ENCODE data around the gene ADAMTS12. TPM values are rescaled to one million over a fixed set of nuclear protein-coding genes. Genes with fewer than 3 reads are reported as not detected.
"Not testable (repeated sequence)": the region's sequence is repeated elsewhere in the genome, so short reads cannot be mapped to it uniquely, and the experiment has no call there.

ADAMTS12 gene, protein sequence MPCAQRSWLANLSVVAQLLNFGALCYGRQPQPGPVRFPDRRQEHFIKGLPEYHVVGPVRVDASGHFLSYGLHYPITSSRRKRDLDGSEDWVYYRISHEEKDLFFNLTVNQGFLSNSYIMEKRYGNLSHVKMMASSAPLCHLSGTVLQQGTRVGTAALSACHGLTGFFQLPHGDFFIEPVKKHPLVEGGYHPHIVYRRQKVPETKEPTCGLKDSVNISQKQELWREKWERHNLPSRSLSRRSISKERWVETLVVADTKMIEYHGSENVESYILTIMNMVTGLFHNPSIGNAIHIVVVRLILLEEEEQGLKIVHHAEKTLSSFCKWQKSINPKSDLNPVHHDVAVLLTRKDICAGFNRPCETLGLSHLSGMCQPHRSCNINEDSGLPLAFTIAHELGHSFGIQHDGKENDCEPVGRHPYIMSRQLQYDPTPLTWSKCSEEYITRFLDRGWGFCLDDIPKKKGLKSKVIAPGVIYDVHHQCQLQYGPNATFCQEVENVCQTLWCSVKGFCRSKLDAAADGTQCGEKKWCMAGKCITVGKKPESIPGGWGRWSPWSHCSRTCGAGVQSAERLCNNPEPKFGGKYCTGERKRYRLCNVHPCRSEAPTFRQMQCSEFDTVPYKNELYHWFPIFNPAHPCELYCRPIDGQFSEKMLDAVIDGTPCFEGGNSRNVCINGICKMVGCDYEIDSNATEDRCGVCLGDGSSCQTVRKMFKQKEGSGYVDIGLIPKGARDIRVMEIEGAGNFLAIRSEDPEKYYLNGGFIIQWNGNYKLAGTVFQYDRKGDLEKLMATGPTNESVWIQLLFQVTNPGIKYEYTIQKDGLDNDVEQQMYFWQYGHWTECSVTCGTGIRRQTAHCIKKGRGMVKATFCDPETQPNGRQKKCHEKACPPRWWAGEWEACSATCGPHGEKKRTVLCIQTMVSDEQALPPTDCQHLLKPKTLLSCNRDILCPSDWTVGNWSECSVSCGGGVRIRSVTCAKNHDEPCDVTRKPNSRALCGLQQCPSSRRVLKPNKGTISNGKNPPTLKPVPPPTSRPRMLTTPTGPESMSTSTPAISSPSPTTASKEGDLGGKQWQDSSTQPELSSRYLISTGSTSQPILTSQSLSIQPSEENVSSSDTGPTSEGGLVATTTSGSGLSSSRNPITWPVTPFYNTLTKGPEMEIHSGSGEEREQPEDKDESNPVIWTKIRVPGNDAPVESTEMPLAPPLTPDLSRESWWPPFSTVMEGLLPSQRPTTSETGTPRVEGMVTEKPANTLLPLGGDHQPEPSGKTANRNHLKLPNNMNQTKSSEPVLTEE (N-terminal part only)
- total RNA-seq, result 2.3 and 6.3 TPM in 2 replicates

DNA sequence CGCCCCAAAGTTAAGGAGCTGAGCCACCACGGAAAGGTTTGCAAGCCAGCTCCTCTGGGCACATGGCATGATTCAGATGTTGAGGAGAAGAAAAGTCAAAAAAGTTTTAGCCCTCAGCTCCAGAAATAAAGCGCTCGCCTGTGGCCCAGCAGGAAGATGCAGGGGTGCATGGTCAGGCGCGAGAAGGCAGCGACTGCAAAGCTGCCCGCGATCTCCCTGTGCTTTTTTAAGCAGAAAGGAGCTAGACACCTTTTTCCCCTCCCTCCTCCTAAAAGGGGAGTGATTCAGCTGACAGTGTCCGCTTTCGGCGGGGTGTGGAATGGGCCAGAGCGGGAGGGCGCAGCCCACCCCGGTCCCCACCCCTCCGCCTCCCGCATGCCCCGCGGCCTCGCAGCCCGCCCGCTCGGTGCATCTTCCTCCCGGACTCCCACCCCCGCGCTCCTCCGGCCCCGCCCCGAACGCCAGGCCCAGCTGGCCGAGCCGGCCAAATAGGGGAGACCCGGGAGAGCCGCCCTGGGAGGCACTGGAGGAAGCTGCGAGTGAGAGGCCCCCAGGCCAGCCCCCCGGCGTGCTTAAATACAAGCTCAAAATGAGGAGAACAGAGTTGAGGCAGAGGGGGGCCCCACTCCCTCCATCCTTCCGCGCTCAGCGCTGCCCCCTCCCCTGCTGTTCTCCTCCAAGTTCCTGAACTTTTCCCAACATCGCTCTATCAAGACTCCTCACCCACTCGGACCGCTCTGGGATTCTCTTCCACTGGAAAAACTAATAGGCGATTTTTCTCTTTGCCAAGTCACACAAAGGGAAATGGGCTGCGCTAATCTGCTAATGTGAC is at the start of gene ADAMTS12:
Gene ADAMTS12, minus strand, starts transcription at position 203 of the 832 bp plus-strand sequence. Its CDS starts 134 bp downstream, at position 69.
- DNase-seq (ENCODE audit: low read depth), result no peak

DNA sequence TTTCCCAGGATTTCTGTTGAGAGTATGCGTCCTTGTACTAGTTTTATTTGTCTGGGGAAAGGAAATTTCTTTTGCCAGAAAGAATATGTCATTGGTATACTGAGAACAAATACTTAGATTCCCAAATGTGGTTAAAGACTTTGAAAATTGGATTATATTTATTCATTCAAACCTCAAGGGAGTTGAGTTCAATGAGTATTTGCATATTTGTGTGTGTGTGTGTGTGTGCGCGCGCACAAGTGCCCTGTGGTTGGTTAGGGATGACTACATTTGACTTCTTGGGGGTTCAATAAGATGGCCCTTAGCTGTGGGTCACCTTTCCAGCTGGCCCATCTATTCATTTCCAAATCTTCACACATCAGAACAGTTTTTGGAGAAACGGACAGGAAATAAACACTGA is 49.3 kb upstream of the ADAMTS12 start:
- DNase-seq (ENCODE audit: low read depth), result no peak

DNA sequence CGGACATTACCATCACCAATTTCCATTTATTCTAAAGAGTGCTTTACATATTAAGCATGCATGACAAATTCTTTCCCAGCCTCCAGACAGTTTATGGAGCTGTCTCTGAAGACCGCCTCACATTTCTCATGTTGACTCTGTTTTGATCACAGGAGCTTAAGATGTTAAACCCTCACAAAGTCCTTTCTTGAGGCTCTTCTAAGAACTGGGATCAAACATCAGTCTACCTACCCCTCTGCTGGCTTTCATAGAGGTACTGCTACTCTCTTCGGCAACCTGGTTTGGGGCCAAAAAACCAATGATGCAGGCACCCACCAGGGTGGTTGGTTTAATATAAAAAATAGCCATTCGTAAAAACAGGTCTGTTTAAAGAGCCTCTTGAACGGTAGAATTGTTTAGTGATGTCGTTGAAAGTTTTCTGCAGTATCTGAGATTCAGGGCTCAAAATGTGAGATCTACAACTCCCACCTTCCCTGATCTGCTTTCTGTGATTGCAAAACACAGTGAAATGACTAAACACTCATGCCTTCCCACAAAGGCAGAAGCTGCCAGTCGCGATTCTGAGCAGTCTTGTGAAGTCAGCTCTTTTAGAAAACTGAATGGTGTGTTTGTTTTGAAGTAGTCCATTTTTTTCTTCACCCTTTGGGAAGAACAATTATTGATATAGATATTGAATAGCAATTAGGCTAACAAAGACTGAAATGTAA is 47.9 kb upstream of the ADAMTS12 start:
- peak; percentile 45 for DNase-seq (ENCODE audit: low read depth)

DNA sequence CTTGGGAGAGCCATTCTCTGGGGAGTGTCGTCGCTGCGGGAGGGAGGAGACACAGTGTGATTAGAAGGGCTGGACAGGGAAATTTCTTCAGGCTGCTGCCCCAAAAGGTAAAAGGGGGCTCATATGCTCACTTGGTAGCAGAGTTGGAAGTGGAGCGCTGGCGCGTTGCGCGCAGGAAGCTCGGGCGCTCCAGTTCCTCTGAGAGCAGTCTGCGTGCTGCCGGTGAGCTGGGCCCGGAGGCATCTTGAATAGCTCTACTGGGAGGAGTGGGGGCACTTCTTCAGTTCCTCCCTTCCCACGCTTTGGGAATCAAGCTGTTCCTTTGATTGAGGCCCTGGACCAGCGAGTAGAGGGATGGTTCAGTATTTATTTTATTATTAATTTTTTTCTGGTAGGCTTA is 47.1 kb upstream of the ADAMTS12 start:
- no peak for DNase-seq (ENCODE audit: low read depth)

DNA sequence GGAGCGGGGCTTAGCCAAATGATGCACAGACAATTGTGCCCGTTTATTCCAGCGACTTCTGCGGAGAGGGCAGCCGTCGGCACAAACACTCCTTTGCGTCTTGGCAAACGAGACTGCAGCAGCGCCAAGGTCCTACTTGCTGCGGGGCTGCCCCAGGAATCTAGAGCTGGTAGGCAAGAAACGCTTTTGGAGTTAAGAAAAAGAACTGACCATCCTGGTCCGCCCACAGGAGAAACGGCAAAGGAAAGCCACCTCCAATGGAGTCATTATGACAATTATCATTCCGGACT is 46.7 kb upstream of the ADAMTS12 start:
- DNase-seq (ENCODE audit: low read depth), result no peak

DNA sequence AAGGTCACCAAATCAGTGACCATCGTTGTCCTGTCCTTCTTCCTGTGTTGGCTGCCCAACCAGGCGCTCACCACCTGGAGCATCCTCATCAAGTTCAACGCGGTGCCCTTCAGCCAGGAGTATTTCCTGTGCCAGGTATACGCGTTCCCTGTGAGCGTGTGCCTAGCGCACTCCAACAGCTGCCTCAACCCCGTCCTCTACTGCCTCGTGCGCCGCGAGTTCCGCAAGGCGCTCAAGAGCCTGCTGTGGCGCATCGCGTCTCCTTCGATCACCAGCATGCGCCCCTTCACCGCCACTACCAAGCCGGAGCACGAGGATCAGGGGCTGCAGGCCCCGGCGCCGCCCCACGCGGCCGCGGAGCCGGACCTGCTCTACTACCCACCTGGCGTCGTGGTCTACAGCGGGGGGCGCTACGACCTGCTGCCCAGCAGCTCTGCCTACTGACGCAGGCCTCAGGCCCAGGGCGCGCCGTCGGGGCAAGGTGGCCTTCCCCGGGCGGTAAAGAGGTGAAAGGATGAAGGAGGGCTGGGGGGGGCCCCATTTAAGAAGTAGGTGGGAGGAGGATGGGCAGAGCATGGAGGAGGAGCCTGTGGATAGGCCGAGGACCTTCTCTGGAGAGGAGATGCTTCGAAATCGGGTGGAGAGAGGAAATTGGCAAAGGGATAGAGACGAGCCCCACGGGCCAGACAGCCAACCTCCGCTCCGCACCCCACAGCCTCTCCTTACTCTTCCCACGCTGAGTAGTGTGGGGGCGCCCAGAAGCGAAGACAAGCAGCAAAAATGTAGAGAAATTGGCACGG is 46.1 kb upstream of the ADAMTS12 start:
- DNase-seq (ENCODE audit: low read depth), result no peak

DNA sequence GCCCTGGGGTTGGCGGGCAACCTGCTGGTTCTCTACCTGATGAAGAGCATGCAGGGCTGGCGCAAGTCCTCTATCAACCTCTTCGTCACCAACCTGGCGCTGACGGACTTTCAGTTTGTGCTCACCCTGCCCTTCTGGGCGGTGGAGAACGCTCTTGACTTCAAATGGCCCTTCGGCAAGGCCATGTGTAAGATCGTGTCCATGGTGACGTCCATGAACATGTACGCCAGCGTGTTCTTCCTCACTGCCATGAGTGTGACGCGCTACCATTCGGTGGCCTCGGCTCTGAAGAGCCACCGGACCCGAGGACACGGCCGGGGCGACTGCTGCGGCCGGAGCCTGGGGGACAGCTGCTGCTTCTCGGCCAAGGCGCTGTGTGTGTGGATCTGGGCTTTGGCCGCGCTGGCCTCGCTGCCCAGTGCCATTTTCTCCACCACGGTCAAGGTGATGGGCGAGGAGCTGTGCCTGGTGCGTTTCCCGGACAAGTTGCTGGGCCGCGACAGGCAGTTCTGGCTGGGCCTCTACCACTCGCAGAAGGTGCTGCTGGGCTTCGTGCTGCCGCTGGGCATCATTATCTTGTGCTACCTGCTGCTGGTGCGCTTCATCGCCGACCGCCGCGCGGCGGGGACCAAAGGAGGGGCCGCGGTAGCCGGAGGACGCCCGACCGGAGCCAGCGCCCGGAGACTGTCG is 45.4 kb upstream of the ADAMTS12 start:
- DNase-seq (ENCODE audit: low read depth), result no peak

DNA sequence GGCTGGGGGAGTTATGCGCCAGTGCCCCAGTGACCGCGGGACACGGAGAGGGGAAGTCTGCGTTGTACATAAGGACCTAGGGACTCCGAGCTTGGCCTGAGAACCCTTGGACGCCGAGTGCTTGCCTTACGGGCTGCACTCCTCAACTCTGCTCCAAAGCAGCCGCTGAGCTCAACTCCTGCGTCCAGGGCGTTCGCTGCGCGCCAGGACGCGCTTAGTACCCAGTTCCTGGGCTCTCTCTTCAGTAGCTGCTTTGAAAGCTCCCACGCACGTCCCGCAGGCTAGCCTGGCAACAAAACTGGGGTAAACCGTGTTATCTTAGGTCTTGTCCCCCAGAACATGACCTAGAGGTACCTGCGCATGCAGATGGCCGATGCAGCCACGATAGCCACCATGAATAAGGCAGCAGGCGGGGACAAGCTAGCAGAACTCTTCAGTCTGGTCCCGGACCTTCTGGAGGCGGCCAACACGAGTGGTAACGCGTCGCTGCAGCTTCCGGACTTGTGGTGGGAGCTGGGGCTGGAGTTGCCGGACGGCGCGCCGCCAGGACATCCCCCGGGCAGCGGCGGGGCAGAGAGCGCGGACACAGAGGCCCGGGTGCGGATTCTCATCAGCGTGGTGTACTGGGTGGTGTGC is 44.7 kb upstream of the ADAMTS12 start, which contains the start of gene RXFP3:
Gene RXFP3, plus strand, starts transcription at position 6 of the 636 bp plus-strand sequence. Its CDS starts 355 bp downstream, at position 361.
- DNase-seq (ENCODE audit: low read depth), result peak; percentile 3

DNA sequence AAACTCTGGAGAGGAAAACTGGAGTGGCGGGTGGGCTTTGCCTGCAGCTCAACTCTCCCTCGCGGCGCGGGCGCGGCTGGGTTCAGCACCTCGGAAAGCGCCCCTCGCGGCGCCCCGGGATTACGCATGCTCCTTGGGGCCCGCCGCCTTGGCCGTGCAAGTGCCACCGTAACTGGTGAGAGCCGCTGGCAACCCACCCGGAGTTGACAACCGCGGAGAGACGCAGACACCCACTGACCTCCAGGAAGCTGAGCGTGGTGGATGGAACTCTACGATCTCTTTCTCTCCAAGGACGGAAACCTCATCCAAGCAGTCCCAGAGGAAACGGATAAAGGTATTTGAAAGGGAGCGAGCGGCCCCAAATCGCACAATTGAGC is 44.2 kb upstream of the ADAMTS12 start:
- peak; percentile 5 for DNase-seq (ENCODE audit: low read depth)

DNA sequence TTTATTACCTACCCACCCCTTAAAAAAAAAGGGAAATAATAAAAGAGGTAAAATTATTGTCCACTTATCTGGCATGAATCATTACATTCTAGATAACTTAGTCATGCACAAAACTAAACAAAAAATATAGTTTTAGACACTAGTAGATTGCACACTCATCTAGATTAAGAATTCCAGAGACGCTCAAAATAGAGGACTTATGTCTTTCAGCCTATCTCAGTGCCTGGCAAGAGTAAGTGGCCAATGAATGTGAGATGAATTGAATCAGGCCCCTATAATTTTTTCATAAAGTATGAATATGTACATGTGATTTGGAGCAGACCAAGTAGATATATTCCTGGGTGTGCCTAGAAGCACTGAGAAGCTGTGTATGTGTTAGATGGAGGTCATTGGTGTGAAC is 42.4 kb upstream of the ADAMTS12 start:
- DNase-seq (ENCODE audit: low read depth), result peak; percentile 16

DNA sequence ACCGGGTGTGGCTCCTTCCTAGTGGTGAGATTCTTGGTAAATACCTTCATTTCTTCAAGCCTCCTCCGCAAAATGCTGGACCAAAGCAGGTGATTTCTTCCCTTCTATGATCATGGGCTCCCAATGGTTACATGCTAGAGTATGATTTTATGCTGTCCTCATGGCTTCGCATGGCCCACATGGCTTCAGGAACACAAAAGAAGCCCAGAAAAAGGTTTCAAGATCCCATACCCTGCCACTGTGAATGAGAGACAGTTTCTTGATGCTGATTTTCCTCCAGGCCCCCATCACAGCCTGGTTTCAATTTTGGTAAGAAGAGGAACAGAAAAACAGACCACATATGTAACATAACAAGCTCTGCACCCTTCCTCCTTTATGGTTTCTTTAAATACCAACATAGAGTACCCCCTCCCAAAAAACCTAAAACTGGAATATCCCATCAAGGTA is 42.0 kb upstream of the ADAMTS12 start:
- no peak for DNase-seq (ENCODE audit: low read depth)

DNA sequence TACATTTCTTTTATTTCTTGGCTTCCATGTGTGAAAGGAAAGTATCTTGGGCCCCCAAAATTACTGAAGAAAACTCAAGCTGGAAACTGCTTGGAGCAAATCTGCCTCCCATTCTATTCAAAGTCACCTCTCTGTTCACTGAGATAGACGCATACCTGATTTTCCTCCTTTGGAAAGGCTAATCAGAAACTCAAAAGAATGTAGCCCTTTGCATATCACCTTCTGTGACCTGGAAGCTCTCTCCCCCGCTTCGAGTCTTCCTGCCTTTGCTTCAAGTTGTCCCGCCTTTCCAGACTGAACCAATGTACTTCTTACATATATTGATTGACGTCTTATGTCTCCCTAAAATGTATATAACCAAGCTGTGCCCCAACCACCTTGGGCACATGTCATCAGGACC is 39.3 kb upstream of the ADAMTS12 start:
- DNase-seq (ENCODE audit: low read depth), result no peak

DNA sequence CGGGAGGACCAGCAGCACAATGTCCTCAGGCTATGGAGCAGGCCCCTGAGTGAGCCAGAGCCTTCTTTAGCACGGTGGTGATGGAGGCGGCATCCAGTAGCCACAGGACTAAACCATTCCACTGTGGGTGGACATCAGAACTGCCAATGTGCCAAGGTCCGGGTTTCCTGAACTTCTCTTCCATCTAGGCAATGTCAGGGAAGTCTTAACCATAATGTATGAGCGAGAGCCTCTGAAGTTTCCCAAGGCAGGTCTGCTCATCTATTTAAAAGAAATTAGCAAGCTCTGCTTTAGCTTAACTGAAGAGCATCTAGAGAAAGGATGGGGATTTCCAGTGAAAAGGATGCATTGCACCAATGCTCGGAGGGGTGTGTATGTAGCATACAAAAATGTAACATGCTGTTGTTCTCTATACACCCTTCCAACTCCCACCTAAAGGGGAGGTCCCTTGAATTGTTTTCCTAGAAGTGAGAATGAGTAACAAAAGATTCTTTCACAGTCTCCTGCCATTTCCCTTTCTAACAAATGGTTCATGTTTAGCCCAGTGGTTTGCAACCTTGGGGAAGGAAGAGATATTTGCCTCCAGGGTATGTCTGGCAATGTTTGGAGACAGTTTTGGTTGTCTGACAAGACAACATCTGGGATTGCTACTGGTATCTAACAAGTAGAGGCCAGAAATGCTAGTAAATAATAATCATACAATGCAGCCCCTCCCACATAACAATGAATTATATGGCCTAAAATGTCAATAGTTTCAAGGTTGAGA is 38.3 kb upstream of the ADAMTS12 start:
- no peak for DNase-seq (ENCODE audit: low read depth)

DNA sequence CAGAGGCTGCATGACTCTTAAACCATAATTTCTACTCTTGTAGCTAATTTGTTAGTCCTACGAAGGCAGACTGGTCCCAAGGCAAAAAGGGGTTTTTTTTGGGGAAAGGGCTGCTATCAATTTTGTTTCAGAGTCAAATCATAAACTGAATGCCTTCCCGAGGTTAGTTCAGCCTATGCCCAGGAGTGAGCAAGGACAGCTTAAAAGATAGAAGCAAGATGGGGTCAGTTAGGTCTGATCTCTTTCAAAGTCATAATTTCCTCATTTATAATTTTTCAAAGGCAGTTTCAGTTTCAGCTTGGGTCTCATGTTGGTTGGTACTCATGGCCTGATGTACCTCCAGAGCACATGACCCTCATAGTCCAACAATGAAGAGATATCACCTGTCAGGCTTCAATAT is 36.5 kb upstream of the ADAMTS12 start:
- DNase-seq (ENCODE audit: low read depth), result no peak

DNA sequence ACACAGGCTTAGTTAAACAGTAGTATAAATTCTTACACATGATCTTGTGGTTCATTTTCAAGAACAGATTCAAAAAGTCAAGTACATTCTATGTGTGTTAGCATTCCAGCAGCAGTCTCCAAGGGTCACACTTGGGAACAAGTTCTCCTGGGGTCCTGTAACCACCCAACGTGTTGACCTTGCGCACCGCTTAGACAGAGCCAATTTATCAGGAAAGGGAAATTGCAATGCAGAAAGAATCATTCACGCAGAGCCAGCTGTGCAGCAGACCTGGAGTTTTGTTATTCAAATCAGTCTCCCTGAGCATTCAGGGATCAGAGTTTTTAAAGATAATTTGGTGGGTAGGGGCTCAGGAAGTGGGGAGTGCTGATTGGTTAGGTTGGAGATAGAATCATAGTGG is 35.9 kb upstream of the ADAMTS12 start:
- DNase-seq (ENCODE audit: low read depth), result peak; percentile 15

DNA sequence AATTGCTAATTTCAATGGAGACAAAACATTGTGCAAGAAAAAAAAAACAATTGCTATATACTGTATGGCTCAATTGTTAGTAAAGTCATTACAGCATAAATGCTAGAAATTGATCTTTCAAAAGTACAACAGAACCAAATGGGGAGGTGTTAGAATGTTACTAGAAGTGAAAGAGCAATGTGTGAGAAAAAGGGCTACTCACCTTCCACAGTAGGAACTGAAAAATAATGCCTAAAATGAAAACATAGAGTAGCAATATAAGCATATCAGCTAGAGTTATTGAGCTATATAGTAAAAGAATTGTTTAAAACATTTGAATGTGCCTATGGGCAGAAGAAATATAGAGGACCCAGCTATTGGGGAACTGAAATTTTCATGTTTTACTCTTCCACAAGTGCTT is 33.5 kb upstream of the ADAMTS12 start:
- DNase-seq (ENCODE audit: low read depth), result no peak

DNA sequence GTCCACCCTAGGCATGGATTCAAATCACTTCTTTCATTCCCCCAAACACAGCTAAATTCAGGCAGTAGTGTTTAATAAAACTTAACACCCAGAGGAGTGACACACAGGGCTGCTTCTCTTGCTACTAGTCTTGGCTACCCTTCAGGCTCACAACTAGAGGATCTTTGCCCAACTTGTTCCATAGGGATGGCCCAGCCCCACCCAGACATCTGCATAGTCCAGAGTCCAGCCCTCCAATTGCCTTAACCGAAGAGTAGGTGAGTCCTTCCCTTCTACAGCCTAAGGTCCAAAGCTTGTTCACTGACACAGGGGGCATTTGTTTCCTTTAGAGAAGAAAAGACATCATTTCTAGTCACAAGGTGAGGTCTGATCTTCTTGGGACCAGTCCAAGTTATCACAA is 29.2 kb upstream of the ADAMTS12 start:
- DNase-seq (ENCODE audit: low read depth), result no peak

DNA sequence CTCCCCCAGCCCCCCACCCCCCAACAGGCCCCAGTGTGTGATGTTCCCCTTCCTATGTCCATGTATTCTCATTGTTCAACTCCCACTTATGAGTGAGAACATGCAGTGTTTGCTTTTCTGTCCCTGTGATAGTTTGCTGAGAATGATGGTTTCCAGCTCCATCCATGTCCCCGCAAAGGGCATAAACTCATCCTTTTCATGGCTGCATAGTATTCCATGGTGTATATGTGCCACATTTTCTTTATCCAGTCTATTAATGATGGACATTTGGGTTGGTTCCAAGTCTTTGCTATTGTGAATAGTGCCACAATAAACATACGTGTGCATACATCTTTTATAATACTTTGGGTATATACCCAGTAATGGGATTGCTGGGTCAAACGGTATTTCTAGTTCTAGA is 23.1 kb upstream of the ADAMTS12 start:
- not testable (repeated sequence) for DNase-seq (ENCODE audit: low read depth)
